Fibroblast of skin of left quadriceps (primary cell): Measurements from ENCODE around the gene PLPPR2.
"Not testable (repeated sequence)": the region's sequence is repeated elsewhere in the genome, so short reads cannot be mapped to it uniquely, and the experiment has no call there.

Experiments used
- DNase-seq, 2 experiments: peaks; one replicate each; pipeline ENCODE4 v3.0.0-alpha.2; 2013; ENCODE audit warnings: low read depth in 2 of 2

The PLPPR2 gene

GRCh38 chr19:11370744-11371143 is 15.5 kb downstream of the PLPPR2 start:
- no peak for DNase-seq

- no peak for DNase-seq
These were observed 18.1 kb downstream of the PLPPR2 start for GRCh38 chr19:11373166-11373884.

GRCh38 chr19:11373885-11374432 is 18.7 kb downstream of the PLPPR2 start:
- DNase-seq: no peak

GRCh38 chr19:11374433-11375142 is 19.4 kb downstream of the PLPPR2 start, which contains the start of gene SWSAP1:
SWSAP1 (plus strand) TSS chr19:11374666; CDS start chr19:11374681, 15 bp downstream.
- peak; percentile 99 for DNase-seq

- DNase-seq: no peak
These were observed 20.1 kb downstream of the PLPPR2 start for GRCh38 chr19:11375143-11375948.

GRCh38 chr19:11377237-11377636 is 22.0 kb downstream of the PLPPR2 start:
- peak; percentile 87 to 90 for DNase-seq

GRCh38 chr19:11377756-11378155 is 22.5 kb downstream of the PLPPR2 start:
- DNase-seq: no peak

- DNase-seq: no peak
These were observed 23.3 kb downstream of the PLPPR2 start for GRCh38 chr19:11378319-11379189.

- DNase-seq: not testable (repeated sequence)
These were observed 24.1 kb downstream of the PLPPR2 start for GRCh38 chr19:11379269-11379845.

GRCh38 chr19:11379857-11380350 is 24.7 kb downstream of the PLPPR2 start:
- no peak for DNase-seq

GRCh38 chr19:11380653-11381537 is 25.7 kb downstream of the PLPPR2 start:
- DNase-seq: peak; percentile 89 to 90

GRCh38 chr19:11382898-11383705 is 27.9 kb downstream of the PLPPR2 start:
- no peak for DNase-seq

- no peak for DNase-seq
These were observed 28.4 kb downstream of the PLPPR2 start for GRCh38 chr19:11383706-11384048.

- no peak for DNase-seq
These were observed 29.5 kb downstream of the PLPPR2 start for GRCh38 chr19:11384778-11385129.

GRCh38 chr19:11387162-11388034 is 32.2 kb downstream of the PLPPR2 start:
- no peak for DNase-seq

GRCh38 chr19:11390359-11390758 is 35.1 kb downstream of the PLPPR2 start:
- no peak for DNase-seq

GRCh38 chr19:11390933-11391680 is 35.9 kb downstream of the PLPPR2 start:
- DNase-seq: no peak
